HFFc6 (cell line): ENCODE data around the gene CHST11. TPM values are rescaled to one million over a fixed set of nuclear protein-coding genes. Genes with fewer than 3 reads are reported as not detected.

Source experiments
- DNase-seq: peaks from one replicate; pipeline ENCODE4 v3.0.0-alpha.2; 2018
- H3K27ac Mint-ChIP-seq: 2 replicates; pipeline ENCODE4 v1.8.0; 2020; ENCODE audit warnings: mild to moderate bottlenecking, mixed read lengths
- H3K27me3 Mint-ChIP-seq: 2 replicates; pipeline ENCODE4 v1.8.0; 2021; ENCODE audit warnings: mild to moderate bottlenecking, moderate library complexity, mixed read lengths; ENCODE audit not compliant: insufficient read depth
- H3K36me3 Mint-ChIP-seq: 2 replicates; pipeline ENCODE4 v1.8.0; 2021; ENCODE audit warnings: low read depth, mixed read lengths
- H3K4me1 Mint-ChIP-seq: 2 replicates; pipeline ENCODE4 v1.8.0; 2020; ENCODE audit warnings: low read depth, mixed read lengths
- H3K4me3 Mint-ChIP-seq: 2 replicates; pipeline ENCODE4 v1.8.0; 2020; ENCODE audit warnings: mild to moderate bottlenecking, moderate library complexity, mixed read lengths
- H3K9me3 Mint-ChIP-seq: 2 replicates; pipeline ENCODE4 v1.8.0; 2020; ENCODE audit warnings: mild to moderate bottlenecking, mixed read lengths
- CTCF ChIP-seq: fragments of 200-600 bp; sonication (generic); IDR thresholded peaks from 2 replicates; pipeline ENCODE4 v1.5.0; 2021; ENCODE audit warnings: antibody characterized with exemption, mild to moderate bottlenecking
- total RNA-seq, 6 experiments: library from RNA; stranded (reverse); fragmentation: NEBNext Ultra II Directional; extraction: Animal tissue kit (Norgen Biotek cat#: 25700); gene quantifications; 2 replicates in 1 of 6; 3 replicates in 5 of 6; pipeline ENCODE4 v1.2.3, GENCODE V29; 2021

The CHST11 gene
- total RNA-seq, 6 experiments from 2014 or later = 2.4 to 4.3 (median 3.8) TPM

- no peaks in the 10 kb centered on the region for H3K9me3 Mint-ChIP-seq
- H3K4me1 Mint-ChIP-seq = 0 out of 2 replicates have a peak, but pooled peaks cover 3% of the 10 kb centered on the region
- H3K27ac Mint-ChIP-seq = no peak overlapping the region
- H3K4me3 Mint-ChIP-seq = no peak overlapping the region
- H3K36me3 Mint-ChIP-seq = no peaks in the 10 kb centered on the region
- TF ChIP-seq CTCF = no peak
- DNase-seq = no peak
- H3K27me3 Mint-ChIP-seq = peaks cover 4% of the 10 kb centered on the region; the same call in 1 of the 2 replicates
These were observed 16.7 kb downstream of the CHST11 start for GRCh38 chr12:104473374-104473983.

- Mint-ChIP-seq H3K4me1 (0 out of 2 replicates have a peak, but pooled peaks cover 10% of the 10 kb centered on the region), H3K36me3 (peaks cover 5% of the 10 kb centered on the region; the same call in 1 of the 2 replicates), H3K27ac (no peak overlapping the region), H3K27me3 (peaks cover 3% of the 10 kb centered on the region; the same call in 1 of the 2 replicates), H3K9me3 (peaks cover 14% of the 10 kb centered on the region), H3K4me3 (no peak overlapping the region)
- TF ChIP-seq CTCF = no peak
- DNase-seq = no peak
These were observed 18.5 kb downstream of the CHST11 start for GRCh38 chr12:104475271-104475670.

- no peak for TF ChIP-seq CTCF
These were observed 21.0 kb downstream of the CHST11 start for GRCh38 chr12:104477510-104478390.

GRCh38 chr12:104478396-104479122, 21.8 kb downstream of the CHST11 start:
- no peak overlapping the region for H3K4me3 Mint-ChIP-seq
- peaks cover 41% of the 10 kb centered on the region for H3K4me1 Mint-ChIP-seq
- DNase-seq = no peak
- no peak overlapping the region; the same call in 1 of the 2 replicates for H3K27ac Mint-ChIP-seq
- peaks cover 19% of the 10 kb centered on the region for H3K9me3 Mint-ChIP-seq
- no peaks in the 10 kb centered on the region; the same call in 1 of the 2 replicates for H3K27me3 Mint-ChIP-seq
- H3K36me3 Mint-ChIP-seq = peaks cover 10% of the 10 kb centered on the region; the same call in 1 of the 2 replicates
- TF ChIP-seq CTCF = no peak

More at GRCh38 chr12:104477510-104478390, 21.0 kb downstream of the CHST11 start:
- H3K27me3 Mint-ChIP-seq = no peaks in the 10 kb centered on the region
- H3K9me3 Mint-ChIP-seq = peaks cover 19% of the 10 kb centered on the region
- H3K36me3 Mint-ChIP-seq = peaks cover 6% of the 10 kb centered on the region; the same call in 1 of the 2 replicates
- H3K4me1 Mint-ChIP-seq = peaks cover 33% of the 10 kb centered on the region
- no peak overlapping the region for H3K27ac Mint-ChIP-seq
- H3K4me3 Mint-ChIP-seq = no peak overlapping the region
- DNase-seq = no peak

- Mint-ChIP-seq H3K27ac (no peak overlapping the region), H3K27me3 (no peaks in the 10 kb centered on the region; the same call in 1 of the 2 replicates), H3K9me3 (peaks cover 19% of the 10 kb centered on the region), H3K4me1 (peaks cover 45% of the 10 kb centered on the region), H3K36me3 (peaks cover 10% of the 10 kb centered on the region; the same call in 1 of the 2 replicates), H3K4me3 (no peak overlapping the region)
- TF ChIP-seq CTCF = no peak
- no peak for DNase-seq
These were observed 22.4 kb downstream of the CHST11 start for GRCh38 chr12:104479123-104479662.
